CD4-positive, CD25-positive, alpha-beta regulatory T cell (primary cell): ENCODE measurements around the gene UBE2E2. TPM values are rescaled to one million over a fixed set of nuclear protein-coding genes. Genes with fewer than 3 reads are reported as not detected.

ENCODE experiments used
- ATAC-seq, 2 donors: fragments of 150-1000 bp; cut with Tn5 transposase; one replicate each; pipeline ENCODE4 v1.10.0; 2021; ENCODE audit warnings: low read depth in 2 of 2, moderate number of reproducible peaks in 2 of 2, moderate library complexity in 1 of 2
- DNase-seq, 3 donors: peaks; one replicate each; pipeline versions ENCODE4 v3.0.0 to v3.0.0-alpha.2; 2012 to 2022; ENCODE audit warnings: mixed read lengths in 1 of 3
- H3K27ac ChIP-seq: one replicate; pipeline ENCODE4 v1.7.0; 2013; ENCODE audit warnings: mild to moderate bottlenecking, low read length; ENCODE audit not compliant: insufficient read depth, poor library complexity, severe bottlenecking
- H3K27me3 ChIP-seq: one replicate; pipeline ENCODE4 v1.7.0; 2013; ENCODE audit warnings: low read length; ENCODE audit not compliant: control insufficient read depth, insufficient read depth
- H3K36me3 ChIP-seq: one replicate; pipeline ENCODE4 v1.7.0; 2013; ENCODE audit warnings: mild to moderate bottlenecking, low read length, moderate library complexity; ENCODE audit not compliant: control insufficient read depth, insufficient read depth
- H3K4me1 ChIP-seq: 2 replicates; pipeline ENCODE4 v1.7.0; 2013; ENCODE audit warnings: mild to moderate bottlenecking, low read length; ENCODE audit not compliant: insufficient read depth, control insufficient read depth, poor library complexity, severe bottlenecking
- H3K4me3 ChIP-seq: one replicate; pipeline ENCODE4 v1.7.0; 2013; ENCODE audit warnings: low read depth, mild to moderate bottlenecking, low read length, moderate library complexity
- H3K9me3 ChIP-seq, 2 experiments: 1 replicate in 1 of 2; 2 replicates in 1 of 2; pipeline ENCODE4 v1.7.0; 2013; ENCODE audit warnings: low read length in 2 of 2, mild to moderate bottlenecking in 1 of 2, moderate library complexity in 1 of 2; ENCODE audit not compliant: control insufficient read depth in 2 of 2
- H3K27ac Mint-ChIP-seq, 3 donors: one replicate each; pipeline ENCODE4 v1.8.0; 2020 to 2022; ENCODE audit warnings: mild to moderate bottlenecking in 3 of 3, mixed read lengths in 3 of 3, moderate library complexity in 2 of 3
- H3K27me3 Mint-ChIP-seq: one replicate; pipeline ENCODE4 v1.8.0; 2022; ENCODE audit warnings: mild to moderate bottlenecking, mixed read lengths
- H3K36me3 Mint-ChIP-seq: one replicate; pipeline ENCODE4 v1.8.0; 2020; ENCODE audit warnings: mixed read lengths
- H3K4me1 Mint-ChIP-seq, 4 donors: one replicate each; pipeline ENCODE4 v1.8.0; 2020 to 2022; ENCODE audit warnings: mixed read lengths in 4 of 4, mild to moderate bottlenecking in 1 of 4
- H3K4me3 Mint-ChIP-seq, 4 donors: one replicate each; pipeline ENCODE4 v1.8.0; 2020 to 2022; ENCODE audit warnings: mild to moderate bottlenecking in 4 of 4, mixed read lengths in 4 of 4, moderate library complexity in 3 of 4
- H3K9me3 Mint-ChIP-seq, 7 donors: one replicate each; pipeline ENCODE4 v1.8.0; 2020 to 2022; ENCODE audit warnings: mixed read lengths in 7 of 7, mild to moderate bottlenecking in 3 of 7, moderate library complexity in 2 of 7
- polyA plus RNA-seq, 4 donors: library from polyadenylated mRNA; unstranded; fragments of 300-500 nt; fragmentation: Illumina TruSeq; gene quantifications; one replicate each; pipeline ENCODE4 v1.2.3, GENCODE V29; 2021
- total RNA-seq: library from RNA; stranded (reverse); gene quantifications from one replicate; pipeline ENCODE4 v1.2.3, GENCODE V29; 2022

The UBE2E2 gene
- total and polyA plus RNA-seq, 5 donors from 2014 or later = 0.81 to 9.6 (median 1.8) TPM

DNA sequence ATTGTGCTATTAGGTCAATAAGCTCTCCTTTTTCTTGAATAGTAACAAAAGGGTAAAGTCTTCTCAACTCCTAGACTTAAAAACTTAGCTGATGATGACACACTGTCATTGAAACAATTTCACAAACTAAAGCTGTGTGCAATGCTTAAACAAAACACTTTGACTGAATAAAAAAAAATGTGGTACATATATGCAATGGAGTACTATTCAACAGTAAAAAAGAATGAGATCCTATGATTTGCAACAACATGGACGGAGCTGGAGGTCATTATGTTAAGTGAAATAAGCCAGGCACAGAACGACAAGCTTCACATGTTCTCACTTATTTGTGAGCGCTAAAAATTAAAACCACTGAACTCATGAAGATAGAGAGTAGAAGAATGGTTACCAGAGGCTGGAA is 370.7 kb downstream of the UBE2E2 start:
- ATAC-seq = no peak
- Mint-ChIP-seq H3K9me3 (peaks cover 0 to 1% (median 0%) of the 10 kb centered on the region in 7 donors), H3K4me1 (no peaks in the 10 kb centered on the region), H3K36me3 (no peaks in the 10 kb centered on the region), H3K4me3 (no peak overlapping the region), H3K27ac (no peak overlapping the region), H3K27me3 (no peaks in the 10 kb centered on the region)
- Histone ChIP-seq H3K36me3 (no peaks in the 10 kb centered on the region), H3K27ac (no peak overlapping the region), H3K4me1 (no peaks in the 10 kb centered on the region), H3K27me3 (no peaks in the 10 kb centered on the region), H3K9me3 (no peaks in the 10 kb centered on the region), H3K4me3 (no peak overlapping the region)
- DNase-seq = no peak

DNA sequence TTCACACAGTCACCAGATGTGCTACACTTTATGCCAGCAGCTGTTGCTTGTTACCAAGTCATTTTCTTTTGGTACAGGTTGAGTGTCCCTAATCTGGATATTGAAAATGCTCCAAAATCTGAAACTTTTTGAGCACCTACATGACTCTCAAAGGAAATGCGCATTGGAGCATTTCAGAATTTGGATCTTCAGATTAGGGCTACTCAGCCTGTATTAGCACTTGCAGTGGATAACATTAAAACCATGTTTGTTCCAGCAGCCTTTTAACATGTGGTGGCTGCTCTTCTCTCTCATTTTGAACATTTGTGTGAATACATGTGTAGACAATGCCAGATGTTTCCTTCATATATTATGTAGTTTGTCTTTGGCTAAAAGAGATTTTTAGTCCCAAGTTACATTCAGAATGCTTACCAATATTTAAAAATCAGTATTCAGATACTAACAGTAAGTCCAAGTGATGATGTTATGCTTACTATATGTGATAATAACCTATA is 371.7 kb downstream of the UBE2E2 start:
- peaks cover 0 to 1% (median 0%) of the 10 kb centered on the region in 7 donors for H3K9me3 Mint-ChIP-seq
- no peak overlapping the region for H3K27ac Mint-ChIP-seq
- ATAC-seq (no peak), DNase-seq (no peak)
- no peaks in the 10 kb centered on the region for H3K27me3 Mint-ChIP-seq
- H3K4me3 ChIP-seq = no peak overlapping the region
- no peak overlapping the region for H3K27ac ChIP-seq
- no peaks in the 10 kb centered on the region for H3K4me1 Mint-ChIP-seq
- no peaks in the 10 kb centered on the region for H3K9me3 ChIP-seq
- no peaks in the 10 kb centered on the region for H3K27me3 ChIP-seq
- H3K36me3 ChIP-seq = no peaks in the 10 kb centered on the region
- no peaks in the 10 kb centered on the region for H3K4me1 ChIP-seq
- no peak overlapping the region for H3K4me3 Mint-ChIP-seq
- no peaks in the 10 kb centered on the region for H3K36me3 Mint-ChIP-seq

DNA sequence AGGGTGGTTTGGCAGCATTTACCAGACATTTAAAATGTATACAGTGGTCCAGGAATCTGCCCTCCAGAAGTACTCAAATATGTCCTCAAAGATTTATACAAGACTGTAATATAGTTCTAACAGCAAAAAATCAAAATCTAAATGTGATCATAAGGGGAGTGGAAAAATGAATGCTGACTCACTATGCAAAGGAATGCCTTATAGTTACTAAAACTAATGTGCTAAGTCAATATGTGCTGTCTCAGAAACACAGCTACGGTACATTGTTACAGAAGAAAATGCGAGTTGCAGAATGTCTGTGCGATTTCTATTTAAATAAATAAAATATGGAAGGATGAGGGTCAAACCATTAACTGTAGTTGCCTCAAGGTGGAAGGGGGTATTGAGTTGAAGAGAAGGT is 372.6 kb downstream of the UBE2E2 start:
- H3K4me3 Mint-ChIP-seq = no peak overlapping the region
- ATAC-seq (no peak), DNase-seq (no peak)
- Histone ChIP-seq H3K4me1 (no peaks in the 10 kb centered on the region), H3K36me3 (no peaks in the 10 kb centered on the region), H3K27ac (no peak overlapping the region), H3K4me3 (no peak overlapping the region), H3K27me3 (no peaks in the 10 kb centered on the region), H3K9me3 (no peaks in the 10 kb centered on the region)
- H3K9me3 Mint-ChIP-seq = peaks cover 0 to 1% (median 0%) of the 10 kb centered on the region in 7 donors
- H3K36me3 Mint-ChIP-seq = no peaks in the 10 kb centered on the region
- peak overlapping the region in 1 of 3 donors; percentile 27 for H3K27ac Mint-ChIP-seq
- no peaks in the 10 kb centered on the region for H3K27me3 Mint-ChIP-seq
- H3K4me1 Mint-ChIP-seq = no peaks in the 10 kb centered on the region

DNA sequence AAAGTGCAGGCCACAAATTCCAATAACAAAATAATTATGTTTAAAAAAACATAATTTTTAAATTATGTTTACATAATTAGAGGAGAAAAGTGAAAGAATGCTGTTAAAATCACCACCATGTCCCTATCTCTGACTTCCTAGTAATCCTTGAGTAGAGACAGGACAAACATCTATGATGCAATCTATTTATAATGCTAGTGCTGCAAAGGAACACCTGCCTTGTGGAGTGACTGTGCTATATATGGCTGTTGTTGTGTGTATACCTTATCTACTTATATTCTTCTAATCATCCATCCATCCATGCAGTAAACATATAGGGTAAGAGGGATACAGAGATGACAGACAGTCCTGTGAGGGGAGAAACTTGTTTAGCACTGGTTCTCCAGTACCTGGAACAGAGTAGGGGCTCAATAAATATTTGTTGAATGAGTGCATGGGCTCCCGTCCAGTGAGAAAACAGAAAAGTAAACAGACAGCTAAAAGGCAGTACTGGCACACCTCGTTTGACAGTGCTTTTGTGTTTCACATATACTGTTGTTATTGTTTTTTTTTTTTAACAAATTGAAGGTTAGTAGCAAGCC is 373.3 kb downstream of the UBE2E2 start:
- Histone ChIP-seq H3K4me3 (no peak overlapping the region), H3K4me1 (no peaks in the 10 kb centered on the region), H3K27me3 (no peaks in the 10 kb centered on the region), H3K9me3 (no peaks in the 10 kb centered on the region), H3K27ac (no peak overlapping the region), H3K36me3 (no peaks in the 10 kb centered on the region)
- Mint-ChIP-seq H3K27ac (no peak overlapping the region), H3K4me1 (no peaks in the 10 kb centered on the region), H3K9me3 (peaks cover 0 to under 1% (median 0%) of the 10 kb centered on the region in 7 donors), H3K36me3 (no peaks in the 10 kb centered on the region), H3K27me3 (no peaks in the 10 kb centered on the region), H3K4me3 (no peak overlapping the region)
- ATAC-seq = no peak
- no peak for DNase-seq

DNA sequence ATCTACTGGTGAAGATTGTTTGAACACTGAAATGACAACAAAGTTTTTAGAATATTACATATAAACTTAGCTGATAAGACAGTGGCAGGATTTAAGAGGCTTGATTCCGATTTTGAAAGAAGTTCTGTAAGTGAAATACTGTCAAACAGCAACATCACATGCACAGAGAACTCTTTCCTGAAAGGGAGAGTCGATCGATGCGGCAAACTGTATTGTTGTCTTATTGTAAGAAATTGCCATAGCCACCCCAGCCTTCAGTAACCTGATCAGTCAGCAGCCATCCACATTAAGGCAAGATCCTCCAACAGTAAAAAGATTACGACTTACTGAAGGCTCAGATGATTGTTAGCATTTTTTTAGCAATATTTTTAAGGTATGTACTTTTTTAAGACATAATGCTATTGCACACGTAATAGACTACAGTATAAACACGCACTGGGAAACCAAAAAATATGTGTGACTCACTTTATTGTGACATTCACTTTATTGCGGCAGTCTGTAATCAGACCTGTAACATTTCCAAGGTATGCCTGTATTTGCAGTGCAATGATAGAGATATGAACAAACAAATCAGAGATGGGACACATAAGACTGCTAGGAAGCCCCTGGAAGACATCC is 377.1 kb downstream of the UBE2E2 start:
- Histone ChIP-seq H3K27ac (no peak overlapping the region), H3K4me1 (no peaks in the 10 kb centered on the region), H3K9me3 (no peaks in the 10 kb centered on the region), H3K27me3 (no peaks in the 10 kb centered on the region), H3K36me3 (no peaks in the 10 kb centered on the region), H3K4me3 (no peak overlapping the region)
- no peak overlapping the region for H3K4me3 Mint-ChIP-seq
- no peaks in the 10 kb centered on the region for H3K4me1 Mint-ChIP-seq
- no peaks in the 10 kb centered on the region for H3K27me3 Mint-ChIP-seq
- ATAC-seq = no peak
- no peaks in the 10 kb centered on the region for H3K36me3 Mint-ChIP-seq
- DNase-seq = no peak
- H3K27ac Mint-ChIP-seq = no peak overlapping the region
- no peaks in the 10 kb centered on the region for H3K9me3 Mint-ChIP-seq

DNA sequence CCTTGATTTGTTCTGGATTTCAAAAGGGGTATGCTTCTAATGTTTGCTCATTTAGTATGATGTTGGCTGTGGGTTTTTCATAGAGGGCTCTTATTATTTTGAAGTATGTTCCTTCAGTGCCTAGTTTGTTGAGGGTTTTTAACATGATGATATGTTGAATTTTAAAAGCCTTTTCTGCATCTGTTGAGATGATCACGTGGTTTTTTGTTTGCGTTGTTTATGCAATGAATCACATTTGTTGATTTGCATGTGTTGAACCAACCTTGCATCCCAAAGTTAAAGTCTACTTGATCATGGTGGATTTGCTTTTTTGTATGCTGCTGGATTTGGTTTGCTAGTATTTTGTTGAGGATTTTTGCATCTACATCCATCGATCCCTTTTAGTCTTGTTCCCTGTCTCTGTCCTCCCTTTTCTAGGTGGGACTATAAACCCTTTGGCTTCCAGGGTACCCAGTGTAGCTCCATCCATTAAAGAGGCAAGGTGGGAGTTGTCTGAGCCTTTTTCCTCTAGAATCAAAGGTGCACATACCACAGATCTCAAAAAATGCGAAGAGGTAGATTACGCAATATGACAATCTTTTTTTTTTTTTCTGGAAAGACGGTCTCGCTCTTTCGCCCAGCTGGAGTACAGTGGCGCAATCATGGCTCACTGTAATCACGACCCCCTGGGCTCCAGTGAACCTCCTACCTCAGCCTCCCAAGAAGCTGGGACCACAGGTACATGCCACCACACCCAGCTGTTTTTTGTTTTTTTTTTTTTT is 381.0 kb downstream of the UBE2E2 start:
- no peak overlapping the region for H3K4me3 Mint-ChIP-seq
- no peak overlapping the region for H3K4me3 ChIP-seq
- no peak for ATAC-seq

DNA sequence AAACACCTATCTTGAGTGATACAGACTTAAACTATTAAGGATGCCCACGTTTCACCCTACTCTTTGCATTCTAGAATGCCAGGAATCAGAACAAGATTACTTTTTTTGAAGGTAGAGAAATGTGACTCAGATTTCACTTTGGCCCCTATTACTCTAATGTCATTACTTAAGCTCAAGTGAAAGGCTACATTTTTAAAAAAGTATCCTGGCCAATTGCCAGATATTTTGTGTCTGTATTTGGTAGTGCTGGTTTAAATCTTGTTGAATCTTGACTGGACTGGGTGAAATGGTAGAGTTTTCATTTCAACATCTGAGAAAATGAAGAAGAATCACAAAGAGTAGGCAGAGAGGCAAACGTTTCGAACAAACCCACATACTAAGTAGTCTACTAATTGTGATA is 384.4 kb downstream of the UBE2E2 start:
- no peak for ATAC-seq
- DNase-seq = no peak
- no peak overlapping the region for H3K27ac Mint-ChIP-seq

More for the DNA sequence above, 381.0 kb downstream of the UBE2E2 start:
- Histone ChIP-seq H3K27ac (no peak overlapping the region), H3K9me3 (no peaks in the 10 kb centered on the region), H3K27me3 (no peaks in the 10 kb centered on the region), H3K4me1 (no peaks in the 10 kb centered on the region), H3K36me3 (no peaks in the 10 kb centered on the region)
- H3K4me1 Mint-ChIP-seq = no peaks in the 10 kb centered on the region
- H3K9me3 Mint-ChIP-seq = no peaks in the 10 kb centered on the region
- no peak for DNase-seq
- H3K36me3 Mint-ChIP-seq = no peaks in the 10 kb centered on the region
- no peaks in the 10 kb centered on the region for H3K27me3 Mint-ChIP-seq
- H3K27ac Mint-ChIP-seq = no peak overlapping the region

More for the DNA sequence above, 384.4 kb downstream of the UBE2E2 start:
- no peaks in the 10 kb centered on the region for H3K27me3 Mint-ChIP-seq
- Histone ChIP-seq H3K27ac (no peak overlapping the region), H3K27me3 (no peaks in the 10 kb centered on the region), H3K9me3 (no peaks in the 10 kb centered on the region), H3K4me3 (no peak overlapping the region), H3K4me1 (no peaks in the 10 kb centered on the region), H3K36me3 (no peaks in the 10 kb centered on the region)
- H3K9me3 Mint-ChIP-seq = no peaks in the 10 kb centered on the region
- no peak overlapping the region for H3K4me3 Mint-ChIP-seq
- H3K4me1 Mint-ChIP-seq = no peaks in the 10 kb centered on the region
- no peaks in the 10 kb centered on the region for H3K36me3 Mint-ChIP-seq
